GM18505 (cell line): ENCODE data around the gene KDM4C.

Experiments used
- ATAC-seq: cut with Tn5 transposase; IDR thresholded peaks from one replicate; pipeline ENCODE4 v1.9.1; 2021; ENCODE audit not compliant: unreplicated experiment
- POLR2A ChIP-seq: IDR thresholded peaks from 4 replicates; pipeline ENCODE4 v1.6.1; 2011; ENCODE audit warnings: borderline replicate concordance; ENCODE audit not compliant: insufficient read depth, insufficient read length; ENCODE audit errors: extremely low read depth

KDM4C gene

GRCh38 chr9:7088611-7089010 lies 330.8 kb downstream of the KDM4C start:
- no peak for ATAC-seq
- no peak for TF ChIP-seq POLR2A

- no peak for TF ChIP-seq POLR2A
- ATAC-seq = no peak
Measured at GRCh38 chr9:7089406-7090193, 331.8 kb downstream of the KDM4C start.

- ATAC-seq = no peak
- TF ChIP-seq POLR2A = no peak
Measured at GRCh38 chr9:7093040-7093439, 335.3 kb downstream of the KDM4C start.

GRCh38 chr9:7094052-7094451 lies 336.3 kb downstream of the KDM4C start:
- ATAC-seq = no peak
- TF ChIP-seq POLR2A = no peak

- TF ChIP-seq POLR2A = no peak
- no peak for ATAC-seq
Measured at GRCh38 chr9:7094576-7094975, 336.8 kb downstream of the KDM4C start.

GRCh38 chr9:7095058-7095457 lies 337.3 kb downstream of the KDM4C start:
- ATAC-seq = peak; percentile 84
- no peak for TF ChIP-seq POLR2A

GRCh38 chr9:7097040-7097715 lies 339.4 kb downstream of the KDM4C start:
- TF ChIP-seq POLR2A = no peak
- no peak for ATAC-seq

GRCh38 chr9:7097785-7098752 lies 340.3 kb downstream of the KDM4C start:
- ATAC-seq = no peak
- TF ChIP-seq POLR2A = no peak

- TF ChIP-seq POLR2A = no peak
- no peak for ATAC-seq
Measured at GRCh38 chr9:7103367-7103766, 345.6 kb downstream of the KDM4C start.

- TF ChIP-seq POLR2A = no peak
- ATAC-seq = no peak
Measured at GRCh38 chr9:7103771-7104170, 346.0 kb downstream of the KDM4C start.

GRCh38 chr9:7104625-7105024 lies 346.9 kb downstream of the KDM4C start:
- ATAC-seq = no peak
- no peak for TF ChIP-seq POLR2A

- ATAC-seq = no peak
- no peak for TF ChIP-seq POLR2A
Measured at GRCh38 chr9:7105095-7105494, 347.3 kb downstream of the KDM4C start.

- no peak for TF ChIP-seq POLR2A
- ATAC-seq = no peak
Measured at GRCh38 chr9:7108936-7109335, 351.2 kb downstream of the KDM4C start.

GRCh38 chr9:7111413-7111812 lies 353.6 kb downstream of the KDM4C start:
- ATAC-seq = no peak
- no peak for TF ChIP-seq POLR2A

GRCh38 chr9:7115606-7116005 lies 357.8 kb downstream of the KDM4C start:
- TF ChIP-seq POLR2A = no peak
- ATAC-seq = no peak
